ENCODE results near the gene RAB5B. TPM values are rescaled to one million over a fixed set of nuclear protein-coding genes. Genes with fewer than 3 reads are reported as not detected.
A peak's percentile ranks its signal among the peaks of the same experiment; 100 is the strongest.
"Not testable (repeated sequence)": the region's sequence is repeated elsewhere in the genome, so short reads cannot be mapped to it uniquely, and the experiment has no call there.

RAB5B gene
- total RNA-seq, 1 experiment from 2014 or later = 46.9 TPM

- no peak for DNase-seq (ENCODE audit: low spot score)
Observed at GRCh38 chr12:55982319-55982936, 8.6 kb downstream of the RAB5B start.

GRCh38 chr12:55983232-55983842 is 9.5 kb downstream of the RAB5B start:
- no peak for DNase-seq (ENCODE audit: low spot score)

GRCh38 chr12:55984861-55985260 is 11.0 kb downstream of the RAB5B start:
- DNase-seq (ENCODE audit: low spot score) = no peak

GRCh38 chr12:55985341-55985740 is 11.5 kb downstream of the RAB5B start:
- no peak for DNase-seq (ENCODE audit: low spot score)

GRCh38 chr12:55985976-55986375 is 12.1 kb downstream of the RAB5B start:
- DNase-seq (ENCODE audit: low spot score) = not testable (repeated sequence)

- DNase-seq (ENCODE audit: low spot score) = no peak
Observed at GRCh38 chr12:55991110-55991509, 17.2 kb downstream of the RAB5B start.

GRCh38 chr12:55993230-55993853 is 19.5 kb downstream of the RAB5B start:
- DNase-seq (ENCODE audit: low spot score) = no peak

GRCh38 chr12:55995366-55995765 is 21.5 kb downstream of the RAB5B start:
- DNase-seq (ENCODE audit: low spot score) = no peak

- DNase-seq (ENCODE audit: low spot score) = peak; percentile 38
Observed at GRCh38 chr12:55996201-55996714, 22.4 kb downstream of the RAB5B start.

- peak; percentile 95 for DNase-seq (ENCODE audit: low spot score)
Observed at GRCh38 chr12:55996715-55997534, 23.0 kb downstream of the RAB5B start, which contains the start of gene SUOX. SUOX (plus strand) TSS chr12:55997276; CDS start chr12:56002222, 4,946 bp downstream.

GRCh38 chr12:55997535-55997859 is 23.6 kb downstream of the RAB5B start:
- DNase-seq (ENCODE audit: low spot score) = no peak

- DNase-seq (ENCODE audit: low spot score) = not testable (repeated sequence)
Observed at GRCh38 chr12:55999522-55999921, 25.6 kb downstream of the RAB5B start.

- not testable (repeated sequence) for DNase-seq (ENCODE audit: low spot score)
Observed at GRCh38 chr12:55999999-56000540, 26.2 kb downstream of the RAB5B start.

- DNase-seq (ENCODE audit: low spot score) = no peak
Observed at GRCh38 chr12:56001487-56002100, 27.7 kb downstream of the RAB5B start.

GRCh38 chr12:56003376-56003775 is 29.5 kb downstream of the RAB5B start:
- not testable (repeated sequence) for DNase-seq (ENCODE audit: low spot score)

- no peak for DNase-seq (ENCODE audit: low spot score)
Observed at GRCh38 chr12:56004211-56004610, 30.3 kb downstream of the RAB5B start.

GRCh38 chr12:56007564-56008559 is 34.0 kb downstream of the RAB5B start:
- DNase-seq (ENCODE audit: low spot score) = no peak

- no peak for DNase-seq (ENCODE audit: low spot score)
Observed at GRCh38 chr12:56010111-56010570, 36.3 kb downstream of the RAB5B start.

- DNase-seq (ENCODE audit: low spot score) = no peak
Observed at GRCh38 chr12:56011509-56012090, 37.7 kb downstream of the RAB5B start.

- DNase-seq (ENCODE audit: low spot score) = no peak
Observed at GRCh38 chr12:56013482-56013881, 39.6 kb downstream of the RAB5B start.

Measured in H4 (cell line).